Measurements from ENCODE around the gene MCEMP1.

DNA sequence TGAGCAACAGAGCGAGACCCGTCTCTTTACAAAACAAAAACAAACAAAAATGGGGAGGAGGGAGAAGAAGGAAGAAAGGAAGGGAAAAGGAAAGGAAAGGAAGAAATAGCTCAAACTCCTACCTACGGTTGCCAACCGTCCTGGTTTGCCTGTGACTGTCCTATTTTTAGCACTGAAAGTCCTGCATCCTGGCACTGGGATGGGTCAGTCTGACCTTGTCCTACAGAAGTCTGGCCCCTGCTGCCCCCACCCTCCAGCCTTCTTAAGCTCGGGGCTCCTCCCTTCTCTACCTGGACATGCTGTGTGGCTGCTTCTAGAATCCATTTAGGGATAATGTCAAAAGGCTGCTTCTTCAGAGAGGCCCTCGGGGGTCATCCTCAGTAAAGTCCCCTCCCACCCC lies 41.2 kb upstream of the MCEMP1 start:
- TF ChIP-seq, protein P1, sequence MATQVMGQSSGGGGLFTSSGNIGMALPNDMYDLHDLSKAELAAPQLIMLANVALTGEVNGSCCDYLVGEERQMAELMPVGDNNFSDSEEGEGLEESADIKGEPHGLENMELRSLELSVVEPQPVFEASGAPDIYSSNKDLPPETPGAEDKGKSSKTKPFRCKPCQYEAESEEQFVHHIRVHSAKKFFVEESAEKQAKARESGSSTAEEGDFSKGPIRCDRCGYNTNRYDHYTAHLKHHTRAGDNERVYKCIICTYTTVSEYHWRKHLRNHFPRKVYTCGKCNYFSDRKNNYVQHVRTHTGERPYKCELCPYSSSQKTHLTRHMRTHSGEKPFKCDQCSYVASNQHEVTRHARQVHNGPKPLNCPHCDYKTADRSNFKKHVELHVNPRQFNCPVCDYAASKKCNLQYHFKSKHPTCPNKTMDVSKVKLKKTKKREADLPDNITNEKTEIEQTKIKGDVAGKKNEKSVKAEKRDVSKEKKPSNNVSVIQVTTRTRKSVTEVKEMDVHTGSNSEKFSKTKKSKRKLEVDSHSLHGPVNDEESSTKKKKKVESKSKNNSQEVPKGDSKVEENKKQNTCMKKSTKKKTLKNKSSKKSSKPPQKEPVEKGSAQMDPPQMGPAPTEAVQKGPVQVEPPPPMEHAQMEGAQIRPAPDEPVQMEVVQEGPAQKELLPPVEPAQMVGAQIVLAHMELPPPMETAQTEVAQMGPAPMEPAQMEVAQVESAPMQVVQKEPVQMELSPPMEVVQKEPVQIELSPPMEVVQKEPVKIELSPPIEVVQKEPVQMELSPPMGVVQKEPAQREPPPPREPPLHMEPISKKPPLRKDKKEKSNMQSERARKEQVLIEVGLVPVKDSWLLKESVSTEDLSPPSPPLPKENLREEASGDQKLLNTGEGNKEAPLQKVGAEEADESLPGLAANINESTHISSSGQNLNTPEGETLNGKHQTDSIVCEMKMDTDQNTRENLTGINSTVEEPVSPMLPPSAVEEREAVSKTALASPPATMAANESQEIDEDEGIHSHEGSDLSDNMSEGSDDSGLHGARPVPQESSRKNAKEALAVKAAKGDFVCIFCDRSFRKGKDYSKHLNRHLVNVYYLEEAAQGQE (IDR thresholded peaks at IDR 0.05; ENCODE audit: low read depth) = no peak
- TF ChIP-seq EP300 (IDR thresholded peaks at IDR 0.05; ENCODE audit: borderline replicate concordance) = no peak
- TF ChIP-seq NFIC (IDR thresholded peaks at IDR 0.05) = no peak
- TF ChIP-seq RAD21 (IDR thresholded peaks at IDR 0.05; ENCODE audit: low read depth) = no peak
- TF ChIP-seq, protein P2, sequence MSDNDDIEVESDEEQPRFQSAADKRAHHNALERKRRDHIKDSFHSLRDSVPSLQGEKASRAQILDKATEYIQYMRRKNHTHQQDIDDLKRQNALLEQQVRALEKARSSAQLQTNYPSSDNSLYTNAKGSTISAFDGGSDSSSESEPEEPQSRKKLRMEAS (IDR thresholded peaks at IDR 0.05) = no peak
- TF ChIP-seq CEBPB (IDR thresholded peaks at IDR 0.05) = no peak
- no peak for TF ChIP-seq CREB1 (IDR thresholded peaks at IDR 0.05; ENCODE audit: low read depth)
- no peak for TF ChIP-seq YY1 (IDR thresholded peaks at IDR 0.05; ENCODE audit: low read depth)
- TF ChIP-seq ZBTB7A (IDR thresholded peaks at IDR 0.05; ENCODE audit: low read depth) = no peak
- TF ChIP-seq EGR1 (IDR thresholded peaks at IDR 0.05) = no peak
